ENCODE measurements around the gene IVD. TPM values are rescaled to one million over a fixed set of nuclear protein-coding genes. Genes with fewer than 3 reads are reported as not detected.

The IVD gene
- total and polyA plus RNA-seq, 10 donors, result 25.1 to 93.9 (median 59.6) TPM

GRCh38 chr15:40443846-40444245, 38.3 kb downstream of the IVD start:
- intact Hi-C loops (cut with DNase I; ENCODE audit: low total_unique reads), result no loop called here
- no peak for TF ChIP-seq POLR2A (IDR thresholded peaks at IDR 0.05)
- TF ChIP-seq POLR2AphosphoS5 (IDR thresholded peaks at IDR 0.05), result no peak
- TF ChIP-seq CTCF (IDR thresholded peaks at IDR 0.05 in 8 of 11, conservative IDR thresholded peaks at IDR 0.05 in 3 of 11), result no peak
- WGBS, 5 donors, result 67 to 81% (median 74%) methylated on average over 3 of the region's 3 CpGs
- Histone ChIP-seq H3K9me3 (no peaks in the 10 kb centered on the region), H3K4me3 (no peak overlapping the region), H3K4me1 (peaks cover 16 to 63% (median 49%) of the 10 kb centered on the region in 6 donors), H3K36me3 (no peaks in the 10 kb centered on the region), H3K27ac (no peak overlapping the region), H3K27me3 (replicated peaks in 1 of 7) (peaks cover 0 to 26% (median 0%) of the 10 kb centered on the region in 7 donors)
- no peak for DNase-seq

- H3K36me3 ChIP-seq, result no peaks in the 10 kb centered on the region
- peaks cover 16 to 61% (median 42%) of the 10 kb centered on the region in 6 donors for H3K4me1 ChIP-seq
- 60 to 80% (median 70%) methylated on average over 5 of the region's 5 CpGs for WGBS, 5 donors
- no peaks in the 10 kb centered on the region for H3K9me3 ChIP-seq
- H3K27ac ChIP-seq, result no peak overlapping the region
- intact Hi-C loops (cut with DNase I; ENCODE audit: low total_unique reads), result no loop called here
- H3K27me3 ChIP-seq (replicated peaks in 1 of 7), result peaks cover 0 to 17% (median 0%) of the 10 kb centered on the region in 7 donors
- no peak for DNase-seq
- no peak overlapping the region for H3K4me3 ChIP-seq
- TF ChIP-seq POLR2AphosphoS5 (IDR thresholded peaks at IDR 0.05), result no peak
- no peak for TF ChIP-seq CTCF (IDR thresholded peaks at IDR 0.05 in 8 of 11, conservative IDR thresholded peaks at IDR 0.05 in 3 of 11)
- TF ChIP-seq POLR2A (IDR thresholded peaks at IDR 0.05), result no peak
These were observed 39.1 kb downstream of the IVD start for GRCh38 chr15:40444736-40445135.

GRCh38 chr15:40445421-40445922, 39.9 kb downstream of the IVD start:
- H3K27ac ChIP-seq, result no peak overlapping the region
- DNase-seq, result no peak
- peaks cover 0 to 10% (median 0%) of the 10 kb centered on the region in 7 donors for H3K27me3 ChIP-seq (replicated peaks in 1 of 7)
- intact Hi-C loops (cut with DNase I; ENCODE audit: low total_unique reads), result no loop called here
- WGBS, 5 donors, result 73 to 82% (median 80%) methylated on average over 9 of the region's 9 CpGs
- no peaks in the 10 kb centered on the region for H3K9me3 ChIP-seq
- no peaks in the 10 kb centered on the region for H3K36me3 ChIP-seq
- H3K4me1 ChIP-seq, result peaks cover 16 to 61% (median 39%) of the 10 kb centered on the region in 6 donors
- TF ChIP-seq POLR2A (IDR thresholded peaks at IDR 0.05), result no peak
- no peak for TF ChIP-seq CTCF (IDR thresholded peaks at IDR 0.05 in 8 of 11, conservative IDR thresholded peaks at IDR 0.05 in 3 of 11)
- TF ChIP-seq POLR2AphosphoS5 (IDR thresholded peaks at IDR 0.05), result no peak
- H3K4me3 ChIP-seq, result no peak overlapping the region

- H3K27ac ChIP-seq, result no peak overlapping the region
- H3K9me3 ChIP-seq, result no peaks in the 10 kb centered on the region
- peaks cover 0 to 8% (median 0%) of the 10 kb centered on the region in 7 donors for H3K27me3 ChIP-seq (replicated peaks in 1 of 7)
- H3K36me3 ChIP-seq, result no peaks in the 10 kb centered on the region
- TF ChIP-seq POLR2A (IDR thresholded peaks at IDR 0.05) (no peak), POLR2AphosphoS5 (IDR thresholded peaks at IDR 0.05) (no peak), CTCF (IDR thresholded peaks at IDR 0.05 in 8 of 11, conservative IDR thresholded peaks at IDR 0.05 in 3 of 11) (no peak)
- intact Hi-C loops (cut with DNase I; ENCODE audit: low total_unique reads), result no loop called here
- peaks cover 16 to 67% (median 41%) of the 10 kb centered on the region in 6 donors for H3K4me1 ChIP-seq
- no peak overlapping the region for H3K4me3 ChIP-seq
- 81 to 94% (median 93%) methylated on average over 3 of the region's 3 CpGs for WGBS, 5 donors
- no peak for DNase-seq
These were observed 40.5 kb downstream of the IVD start for GRCh38 chr15:40446144-40446543.

Data from spleen (tissue), 11 donors.